Vagina (tissue), 2 donors: ENCODE measurements around the gene GPR37L1. TPM values are rescaled to one million over a fixed set of nuclear protein-coding genes. Genes with fewer than 3 reads are reported as not detected.

ENCODE experiments used
- DNase-seq, 2 donors: peaks; one replicate each; pipeline ENCODE4 v3.0.0-alpha.2; 2017; ENCODE audit errors: extremely low spot score in 2 of 2
- H3K27ac ChIP-seq: fragments of 200-600 bp; sonication (generic); one replicate; pipeline ENCODE4 v1.5.1; 2019
- H3K27me3 ChIP-seq: fragments of 200-600 bp; sonication (generic); one replicate; pipeline ENCODE4 v1.5.1; 2019
- H3K36me3 ChIP-seq, 2 donors: fragments of 200-600 bp; sonication (generic); one replicate each; pipeline ENCODE4 v1.5.1; 2017 to 2019
- H3K4me1 ChIP-seq: fragments of 200-600 bp; sonication (generic); one replicate; pipeline ENCODE4 v1.5.1; 2019
- H3K4me3 ChIP-seq, 2 donors: fragments of 200-600 bp; sonication (generic); 1 replicate in 1 of 2; 2 replicates in 1 of 2; pipeline ENCODE4 v1.5.1; 2016 to 2019
- H3K9me3 ChIP-seq: fragments of 200-600 bp; sonication (generic); one replicate; pipeline ENCODE4 v1.5.1; 2019
- CTCF ChIP-seq, 3 experiments: fragments of 450-650 bp in 2 of 3; fragments of 200-600 bp in 1 of 3; sonication (generic) in 1 of 3; IDR thresholded peaks; one replicate each; pipeline ENCODE4 v1.5.1; 2017 to 2019; ENCODE audit warnings: antibody characterized with exemption in 3 of 3, mild to moderate bottlenecking in 2 of 3, moderate library complexity in 2 of 3
- POLR2A ChIP-seq, 2 donors: fragments of 450-650 bp; IDR thresholded peaks; one replicate each; pipeline ENCODE4 v1.6.1; 2017; ENCODE audit warnings: antibody characterized with exemption in 2 of 2, mild to moderate bottlenecking in 2 of 2, moderate library complexity in 2 of 2
- POLR2AphosphoS5 ChIP-seq, 2 donors: sonication (generic); formaldehyde crosslinking; IDR thresholded peaks; one replicate each; pipeline ENCODE4 v1.9.0; 2017; ENCODE audit warnings: antibody characterized with exemption in 2 of 2, mild to moderate bottlenecking in 2 of 2, low read depth in 1 of 2; ENCODE audit not compliant: insufficient read depth in 1 of 2
- intact Hi-C: fragments of 100-400 bp; cut with DNase I; formaldehyde crosslinking; loops from one replicate; pipeline ENCODE4 v1.15.1; 2023
- total RNA-seq: library from RNA; depleted of rRNA; stranded (reverse); fragments of >200 nt; gene quantifications from one replicate; pipeline ENCODE4 v1.2.3, GENCODE V29; 2016

GPR37L1 gene
- total RNA-seq, 1 donor from 2014 or later, result 0.25 TPM

GRCh38 chr1:202153284-202153683 is 30.6 kb downstream of the GPR37L1 start:
- Histone ChIP-seq H3K9me3 (no peaks in the 10 kb centered on the region), H3K27ac (no peak overlapping the region), H3K4me1 (peaks cover 7% of the 10 kb centered on the region), H3K36me3 (no peaks in the 10 kb centered on the region), H3K4me3 (no peak overlapping the region), H3K27me3 (no peaks in the 10 kb centered on the region)
- intact Hi-C loops, result no loop called here
- TF ChIP-seq POLR2AphosphoS5 (IDR thresholded peaks at IDR 0.05; ENCODE audit: insufficient read depth in 1 of 2, low read depth in 1 of 2) (no peak), POLR2A (IDR thresholded peaks at IDR 0.05) (no peak), CTCF (IDR thresholded peaks at IDR 0.05) (no peak)
- no peak for DNase-seq

GRCh38 chr1:202154148-202154765 is 31.5 kb downstream of the GPR37L1 start:
- DNase-seq, result no peak
- Histone ChIP-seq H3K27me3 (no peaks in the 10 kb centered on the region), H3K36me3 (no peaks in the 10 kb centered on the region), H3K4me1 (peaks cover 7% of the 10 kb centered on the region), H3K4me3 (no peak overlapping the region), H3K9me3 (no peaks in the 10 kb centered on the region), H3K27ac (no peak overlapping the region)
- TF ChIP-seq POLR2AphosphoS5 (IDR thresholded peaks at IDR 0.05; ENCODE audit: insufficient read depth in 1 of 2, low read depth in 1 of 2) (no peak), POLR2A (IDR thresholded peaks at IDR 0.05) (no peak), CTCF (IDR thresholded peaks at IDR 0.05) (no peak)
- intact Hi-C loops, result no loop called here

GRCh38 chr1:202154766-202155477 is 32.2 kb downstream of the GPR37L1 start:
- TF ChIP-seq POLR2AphosphoS5 (IDR thresholded peaks at IDR 0.05; ENCODE audit: insufficient read depth in 1 of 2, low read depth in 1 of 2), result no peak
- TF ChIP-seq POLR2A (IDR thresholded peaks at IDR 0.05), result no peak
- TF ChIP-seq CTCF (IDR thresholded peaks at IDR 0.05), result peak in 1 of 3 experiments; percentile 20
- intact Hi-C loops, result no loop called here
- Histone ChIP-seq H3K27ac (no peak overlapping the region), H3K27me3 (no peaks in the 10 kb centered on the region), H3K4me1 (peaks cover 7% of the 10 kb centered on the region), H3K9me3 (no peaks in the 10 kb centered on the region), H3K4me3 (no peak overlapping the region), H3K36me3 (no peaks in the 10 kb centered on the region)
- DNase-seq, result no peak

- Histone ChIP-seq H3K4me3 (no peak overlapping the region), H3K27ac (no peak overlapping the region), H3K36me3 (no peaks in the 10 kb centered on the region), H3K4me1 (peaks cover 7% of the 10 kb centered on the region), H3K9me3 (no peaks in the 10 kb centered on the region), H3K27me3 (no peaks in the 10 kb centered on the region)
- TF ChIP-seq CTCF (IDR thresholded peaks at IDR 0.05) (no peak), POLR2A (IDR thresholded peaks at IDR 0.05) (no peak), POLR2AphosphoS5 (IDR thresholded peaks at IDR 0.05; ENCODE audit: insufficient read depth in 1 of 2, low read depth in 1 of 2) (no peak)
- intact Hi-C loops, result no loop called here
- DNase-seq, result no peak
Measured at GRCh38 chr1:202155478-202156021, 32.8 kb downstream of the GPR37L1 start.

GRCh38 chr1:202156590-202156989 is 33.9 kb downstream of the GPR37L1 start:
- Histone ChIP-seq H3K27ac (no peak overlapping the region), H3K4me3 (no peak overlapping the region), H3K9me3 (no peaks in the 10 kb centered on the region), H3K4me1 (peaks cover 7% of the 10 kb centered on the region), H3K36me3 (no peaks in the 10 kb centered on the region), H3K27me3 (no peaks in the 10 kb centered on the region)
- no peak for DNase-seq
- intact Hi-C loops, result no loop called here
- TF ChIP-seq POLR2AphosphoS5 (IDR thresholded peaks at IDR 0.05; ENCODE audit: insufficient read depth in 1 of 2, low read depth in 1 of 2), result no peak
- no peak for TF ChIP-seq POLR2A (IDR thresholded peaks at IDR 0.05)
- no peak for TF ChIP-seq CTCF (IDR thresholded peaks at IDR 0.05)
